ENCODE results near the gene ZNHIT2.
"Not testable (repeated sequence)": the region's sequence is repeated elsewhere in the genome, so short reads cannot be mapped to it uniquely, and the experiment has no call there.

ZNHIT2 gene

DNA sequence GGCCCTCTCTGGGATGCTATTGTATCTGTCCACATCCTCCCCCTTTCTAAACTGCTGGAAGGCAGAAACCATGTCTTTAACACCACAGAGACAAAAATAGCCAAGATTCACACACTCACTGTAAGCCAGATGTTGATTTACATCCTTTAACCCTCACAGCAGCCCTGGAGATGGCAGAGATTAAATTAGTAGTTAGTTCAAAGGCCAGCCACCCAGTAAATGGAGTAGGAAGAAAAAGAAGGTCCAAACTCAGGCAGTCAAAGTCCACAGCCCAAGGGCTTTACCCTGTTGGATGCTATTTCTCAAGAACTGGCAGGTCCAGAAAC lies 2.1 kb upstream of the ZNHIT2 start:
- DNase-seq (ENCODE audit: low read depth): no peak

DNA sequence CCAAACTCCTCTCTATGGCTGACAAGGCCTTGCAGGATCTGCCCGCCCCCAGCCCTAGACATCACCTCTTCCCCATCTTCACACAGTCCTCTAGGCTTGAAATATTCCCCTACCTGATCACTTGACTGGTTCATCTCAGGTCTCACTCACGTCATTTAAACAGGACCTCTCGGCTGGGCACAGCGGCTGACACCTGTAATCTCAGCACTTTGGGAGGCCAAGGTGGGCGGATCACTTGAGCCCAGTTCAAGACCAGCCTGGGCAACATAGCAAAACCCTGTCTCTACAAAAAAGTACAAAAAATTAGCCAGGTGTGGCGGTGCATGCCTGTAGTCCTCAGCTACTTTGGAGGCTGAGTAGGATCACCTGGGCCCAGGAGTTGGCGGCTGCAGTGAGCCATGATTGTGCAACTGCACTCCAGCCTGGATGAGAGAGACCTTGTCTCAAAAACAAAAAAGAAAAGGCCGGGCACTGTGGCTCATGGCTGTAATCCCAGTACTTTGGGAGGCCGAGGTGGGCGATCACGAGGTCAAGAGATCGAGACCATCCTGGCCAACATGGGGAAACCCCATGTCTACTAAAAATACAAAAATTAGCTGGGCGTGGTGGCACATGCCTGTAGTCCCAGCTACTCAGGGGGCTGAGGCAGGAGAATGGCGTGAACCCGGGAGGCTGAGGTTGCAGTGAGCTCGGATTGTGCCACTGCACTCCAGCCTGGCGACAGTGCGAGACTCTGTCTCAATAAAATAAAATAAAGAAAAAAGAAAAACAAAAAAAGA lies 1.6 kb upstream of the ZNHIT2 start:
- not testable (repeated sequence) for DNase-seq (ENCODE audit: low read depth)

DNA sequence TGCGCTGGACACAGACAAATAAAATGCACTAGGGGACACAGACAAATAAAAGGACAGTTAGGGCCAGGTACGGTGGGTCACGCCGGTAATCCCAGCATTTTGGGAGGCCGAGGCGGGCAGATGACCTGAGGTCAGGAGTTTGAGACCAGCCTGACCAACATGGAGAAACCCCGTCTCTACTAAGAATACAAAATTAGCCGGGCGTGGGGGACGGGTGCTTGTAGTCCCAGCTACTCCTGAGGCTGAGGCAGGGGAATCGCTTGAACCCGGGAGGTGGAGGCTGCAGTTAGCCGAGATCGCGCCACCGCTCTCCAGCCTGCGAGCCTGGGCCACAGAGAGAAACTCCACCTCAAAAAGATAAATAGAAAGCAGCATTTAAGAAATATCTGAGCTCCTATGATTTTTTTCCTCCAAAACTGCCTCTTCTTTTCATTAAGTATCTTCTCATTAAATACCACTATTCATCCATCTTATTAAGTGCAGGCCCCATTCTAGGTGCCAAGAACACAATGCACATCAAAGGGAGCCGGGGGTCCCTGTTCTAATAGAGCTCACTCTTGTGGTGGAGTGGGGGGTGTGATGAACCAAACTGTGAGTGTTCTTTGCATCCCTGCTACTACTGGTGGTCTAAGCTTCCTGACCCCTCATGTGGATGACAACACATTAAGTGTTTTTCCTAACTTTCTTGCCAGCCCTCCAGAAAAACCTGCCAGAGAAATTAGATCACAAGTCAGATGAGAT lies 766 bp upstream of the ZNHIT2 start:
- DNase-seq (ENCODE audit: low read depth): no peak

DNA sequence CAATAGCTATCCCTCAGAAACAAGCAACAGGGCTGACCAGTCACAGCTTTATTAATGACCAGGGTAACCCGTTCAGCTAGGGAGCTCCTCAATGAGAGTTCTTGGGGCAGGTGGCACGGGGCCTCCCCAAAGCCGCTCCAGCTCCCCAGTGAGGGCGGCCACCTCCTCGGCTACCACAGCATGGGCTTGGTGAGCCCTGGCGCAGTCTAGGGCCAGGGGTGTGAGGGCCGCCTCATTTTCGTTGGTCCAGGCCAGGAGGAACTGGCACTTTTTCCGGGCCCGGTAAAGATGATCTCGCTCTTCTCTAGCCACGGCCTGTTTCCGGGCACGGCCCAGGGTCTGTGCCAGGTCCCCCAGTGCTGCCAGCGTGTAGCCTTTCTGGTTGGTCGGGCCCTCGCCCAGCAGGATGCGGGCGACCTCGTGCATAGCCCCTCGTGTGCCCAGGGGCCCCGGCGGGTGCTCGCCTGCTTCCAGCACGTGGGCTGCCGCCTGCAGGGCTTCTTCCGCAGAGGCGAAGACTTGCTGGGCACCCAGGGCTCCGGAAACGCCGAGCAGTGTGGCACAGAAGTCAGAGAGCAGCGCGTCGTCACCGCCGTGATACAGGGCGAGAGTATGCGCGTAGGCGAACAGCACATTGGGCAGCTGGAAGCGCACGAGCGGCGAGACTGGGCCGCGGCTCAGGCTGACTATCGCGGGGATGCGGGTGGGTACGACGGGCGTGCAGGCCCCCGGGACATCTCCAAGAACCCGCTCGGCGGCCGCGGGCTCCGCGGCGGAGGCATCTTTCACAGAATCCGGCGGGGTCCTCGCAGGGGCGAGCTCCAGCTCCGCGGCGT lies 913 bp downstream of the ZNHIT2 start:
- DNase-seq (ENCODE audit: low read depth): peak; percentile 81

DNA sequence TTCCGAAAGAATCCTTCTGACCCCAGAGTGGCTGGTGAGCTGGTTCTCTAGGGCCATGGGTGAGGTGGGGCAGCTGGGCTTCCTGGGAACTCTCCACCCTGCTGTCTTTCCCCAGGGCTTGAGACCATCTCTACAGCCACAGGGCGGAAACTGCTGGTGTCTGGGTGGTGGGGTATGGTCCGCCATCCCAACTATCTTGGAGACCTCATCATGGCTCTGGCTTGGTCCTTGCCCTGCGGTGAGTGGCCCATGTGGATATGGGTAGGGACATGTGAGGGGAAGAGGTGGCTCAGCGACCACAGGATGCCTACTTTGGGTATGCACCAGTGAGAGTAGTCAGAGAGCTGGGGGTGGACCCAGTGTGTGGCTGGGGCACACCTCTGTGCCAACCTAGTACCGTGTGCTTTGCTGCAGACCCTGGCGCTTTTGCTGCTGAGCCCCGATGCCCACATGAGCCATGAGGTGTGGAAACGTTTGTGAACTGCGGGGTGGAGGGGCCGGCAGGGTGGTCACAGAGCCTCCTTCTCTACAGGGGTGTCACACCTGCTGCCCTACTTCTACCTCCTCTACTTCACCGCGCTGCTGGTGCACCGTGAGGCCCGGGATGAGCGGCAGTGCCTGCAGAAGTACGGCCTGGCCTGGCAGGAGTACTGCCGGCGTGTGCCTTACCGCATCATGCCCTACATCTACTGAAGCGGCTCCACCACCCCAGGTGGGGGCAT lies 2.0 kb downstream of the ZNHIT2 start:
- DNase-seq (ENCODE audit: low read depth): no peak

DNA sequence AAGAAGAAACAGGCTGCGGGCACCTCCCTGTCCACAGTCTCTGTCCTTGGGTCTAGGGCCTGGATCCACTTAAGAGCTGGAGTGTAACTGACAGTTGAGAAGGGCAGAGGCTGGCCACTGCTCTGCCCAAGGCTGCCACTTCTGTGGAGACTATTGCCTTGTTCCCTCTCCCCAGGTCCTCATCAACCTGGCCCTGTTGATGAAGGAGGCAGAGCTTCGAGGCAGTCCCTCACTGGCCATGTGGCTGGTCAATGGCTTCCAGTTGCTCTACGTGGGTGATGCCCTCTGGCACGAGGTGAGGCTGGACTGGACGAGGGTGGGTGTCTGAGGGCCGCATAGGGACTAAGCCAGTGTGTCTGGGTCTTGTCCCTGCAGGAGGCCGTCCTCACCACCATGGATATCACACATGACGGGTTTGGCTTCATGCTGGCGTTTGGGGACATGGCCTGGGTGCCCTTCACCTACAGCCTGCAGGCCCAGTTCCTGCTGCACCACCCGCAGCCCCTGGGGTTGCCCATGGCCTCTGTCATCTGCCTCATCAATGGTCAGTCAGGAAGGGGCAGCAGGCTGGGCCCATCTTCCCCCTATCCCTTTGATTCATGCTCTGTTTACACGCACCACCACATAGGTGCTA lies 2.8 kb downstream of the ZNHIT2 start:
- DNase-seq (ENCODE audit: low read depth): no peak

DNA sequence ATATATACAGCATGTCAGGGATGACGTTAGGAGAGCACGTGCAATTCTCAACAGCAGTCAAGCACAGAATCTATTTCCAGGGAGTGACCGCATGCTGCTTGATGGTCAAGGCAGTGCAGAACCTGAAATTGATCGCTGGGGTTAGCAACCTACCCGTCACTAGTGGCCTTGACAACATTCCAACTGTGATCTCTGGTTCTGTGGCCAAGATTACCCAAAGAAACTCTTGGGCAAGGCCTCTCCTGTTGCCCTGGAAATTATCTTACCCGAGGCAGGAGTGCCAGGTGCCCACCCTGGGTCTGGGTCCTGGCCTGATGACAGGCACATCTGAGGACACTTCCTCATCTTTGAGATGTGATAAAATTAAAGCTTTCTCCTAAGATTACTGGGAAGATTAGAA lies 3.7 kb downstream of the ZNHIT2 start:
- DNase-seq (ENCODE audit: low read depth): no peak

DNA sequence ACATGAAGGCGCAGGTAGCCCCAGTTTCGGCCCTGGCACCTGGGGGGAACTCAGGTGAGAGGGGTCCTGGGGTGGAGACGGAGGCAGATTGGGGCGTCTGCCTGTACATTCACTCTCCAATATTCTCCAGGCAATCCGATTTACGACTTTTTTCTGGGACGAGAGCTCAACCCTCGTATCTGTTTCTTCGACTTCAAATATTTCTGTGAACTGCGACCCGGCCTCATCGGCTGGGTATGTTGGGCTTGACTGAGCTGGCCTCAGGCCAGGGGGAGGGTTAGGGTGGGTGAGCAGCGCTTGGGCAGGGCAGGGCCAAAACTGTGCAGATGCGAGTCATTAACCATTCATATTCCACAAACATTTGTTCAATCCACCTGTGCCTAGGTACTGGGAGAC lies 4.1 kb downstream of the ZNHIT2 start:
- DNase-seq (ENCODE audit: low read depth): no peak

DNA sequence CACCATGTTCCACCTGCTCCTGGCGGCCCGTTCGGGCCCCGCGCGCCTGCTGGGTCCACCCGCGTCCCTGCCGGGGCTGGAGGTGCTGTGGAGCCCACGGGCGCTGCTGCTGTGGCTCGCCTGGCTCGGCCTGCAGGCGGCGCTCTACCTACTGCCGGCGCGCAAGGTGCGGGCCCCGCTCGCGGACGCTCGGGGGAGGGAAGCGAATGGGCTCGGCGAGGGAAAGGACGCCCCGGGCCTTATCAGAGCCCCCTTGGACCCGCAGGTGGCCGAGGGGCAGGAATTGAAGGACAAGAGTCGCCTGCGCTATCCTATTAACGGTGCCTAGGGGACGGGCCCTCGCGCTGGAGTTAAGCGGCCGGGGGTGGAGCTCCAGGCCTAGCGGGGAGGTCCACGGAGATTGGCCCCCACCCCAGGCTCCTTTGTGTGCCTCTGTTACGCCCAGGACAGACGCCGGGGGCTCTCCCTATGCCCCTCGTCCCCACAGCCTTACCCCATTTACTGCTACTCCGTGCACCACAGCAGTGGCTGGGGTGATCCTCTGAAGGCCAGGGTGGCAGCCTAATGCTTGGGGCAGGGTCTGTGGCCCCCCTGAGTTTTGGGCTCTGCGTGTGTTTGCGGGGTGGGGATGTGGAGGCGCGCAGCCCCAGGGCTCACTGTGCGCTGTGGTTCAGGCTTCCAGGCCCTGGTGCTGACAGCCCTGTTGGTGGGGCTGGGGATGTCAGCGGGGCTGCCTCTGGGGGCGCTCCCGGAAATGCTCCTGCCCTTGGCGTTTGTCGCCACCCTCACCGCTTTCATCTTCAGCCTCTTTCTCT lies 4.7 kb downstream of the ZNHIT2 start:
- peak; percentile 38 for DNase-seq (ENCODE audit: low read depth)

DNA sequence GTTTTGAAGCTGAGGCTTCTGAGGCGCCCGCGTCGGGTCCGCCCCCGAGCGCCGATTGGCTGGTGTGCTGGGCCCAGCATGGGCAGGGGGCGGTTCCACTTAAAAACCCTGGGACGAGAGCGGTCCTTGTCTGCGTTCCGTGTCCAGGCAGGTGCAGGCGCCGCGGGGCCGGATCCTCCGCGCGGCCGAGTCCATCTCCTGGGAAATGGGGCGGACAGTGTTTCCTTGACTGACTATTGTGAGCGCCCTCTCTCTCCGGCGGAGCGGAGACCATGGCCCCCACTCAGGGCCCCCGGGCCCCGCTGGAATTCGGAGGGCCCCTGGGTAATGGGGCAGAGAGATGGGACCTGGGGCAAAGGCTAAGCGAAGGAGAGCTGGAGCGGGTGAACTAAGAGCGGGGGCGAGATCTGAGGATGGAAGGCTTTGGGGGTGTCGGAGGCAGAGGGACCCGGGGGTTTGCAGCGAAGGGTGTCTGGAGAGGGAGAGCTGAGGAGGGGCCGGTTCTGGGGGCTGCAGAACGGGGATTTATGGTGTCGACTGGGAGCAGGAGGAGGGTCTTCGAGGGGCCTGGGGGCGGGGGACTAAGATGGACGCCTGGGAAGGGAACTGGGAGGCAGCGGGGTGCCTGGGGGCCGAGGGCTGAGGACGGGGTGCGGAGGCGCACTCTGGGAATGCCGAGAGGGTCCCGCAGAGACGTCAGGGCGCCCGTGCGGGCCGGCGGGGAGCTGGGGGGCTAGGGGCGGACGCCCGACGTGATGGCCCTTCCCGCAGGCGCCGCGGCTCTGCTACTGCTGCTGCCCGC lies 5.6 kb downstream of the ZNHIT2 start, which contains the start of gene TM7SF2:
Gene TM7SF2 (plus strand): TSS at position 129 of the 802 bp plus-strand sequence. CDS start 144 bp downstream, at position 273.
- DNase-seq (ENCODE audit: low read depth): peak; percentile 92

DNA sequence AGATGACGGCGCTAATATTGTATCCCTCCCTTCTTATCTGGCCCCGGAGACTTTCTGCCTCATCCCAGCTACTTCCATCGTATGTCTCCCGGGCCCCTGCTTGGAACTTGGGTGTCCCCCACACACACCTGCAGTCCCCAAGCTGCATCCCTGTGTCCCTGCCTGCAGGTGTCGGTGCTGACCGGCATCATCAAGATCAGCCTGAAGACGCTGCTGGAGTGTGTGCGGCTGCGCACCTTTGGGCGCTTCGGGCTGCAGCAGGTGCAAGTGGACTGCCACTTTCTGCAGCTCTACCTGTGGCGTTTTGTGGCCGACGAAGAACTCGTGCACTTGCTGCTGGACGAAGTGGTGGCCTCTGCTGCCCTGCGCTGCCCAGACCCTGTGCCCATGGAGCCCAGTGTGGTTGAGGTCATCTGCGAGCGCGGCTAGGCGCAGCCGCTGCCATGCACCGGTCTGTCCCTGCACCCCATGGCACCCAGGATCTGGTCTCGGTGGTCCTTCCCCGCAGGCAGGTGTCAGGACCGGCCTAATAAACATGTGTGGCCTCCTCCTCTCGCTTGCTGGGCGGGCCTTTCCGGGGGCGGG lies 6.2 kb downstream of the ZNHIT2 start:
- DNase-seq (ENCODE audit: low read depth): no peak

DNA sequence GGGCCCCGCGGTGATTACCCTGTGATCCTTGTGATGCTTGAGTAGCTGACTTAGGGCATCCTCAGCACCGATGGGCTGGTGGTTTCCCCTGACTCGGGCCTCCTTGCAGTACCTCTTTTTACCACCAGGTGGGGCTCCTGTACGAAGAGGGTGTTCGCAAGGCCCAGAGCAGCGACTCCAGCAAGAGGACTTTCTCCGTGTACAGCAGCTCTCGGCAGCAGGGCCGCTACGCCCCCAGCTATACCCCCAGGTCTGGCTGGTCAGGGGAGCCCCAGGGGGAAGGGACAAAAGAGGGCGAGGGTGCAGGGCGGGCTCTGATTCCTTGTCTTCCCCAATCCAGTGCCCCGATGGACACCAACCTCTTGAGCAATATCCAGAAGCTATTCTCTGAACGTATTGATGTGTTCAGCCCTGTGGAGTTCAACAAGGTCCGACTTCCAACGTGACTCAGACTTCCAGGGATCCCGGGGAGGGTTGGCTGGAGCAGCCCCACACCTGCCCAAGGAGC lies 7.1 kb downstream of the ZNHIT2 start:
- peak; percentile 81 for DNase-seq (ENCODE audit: low read depth)

DNA sequence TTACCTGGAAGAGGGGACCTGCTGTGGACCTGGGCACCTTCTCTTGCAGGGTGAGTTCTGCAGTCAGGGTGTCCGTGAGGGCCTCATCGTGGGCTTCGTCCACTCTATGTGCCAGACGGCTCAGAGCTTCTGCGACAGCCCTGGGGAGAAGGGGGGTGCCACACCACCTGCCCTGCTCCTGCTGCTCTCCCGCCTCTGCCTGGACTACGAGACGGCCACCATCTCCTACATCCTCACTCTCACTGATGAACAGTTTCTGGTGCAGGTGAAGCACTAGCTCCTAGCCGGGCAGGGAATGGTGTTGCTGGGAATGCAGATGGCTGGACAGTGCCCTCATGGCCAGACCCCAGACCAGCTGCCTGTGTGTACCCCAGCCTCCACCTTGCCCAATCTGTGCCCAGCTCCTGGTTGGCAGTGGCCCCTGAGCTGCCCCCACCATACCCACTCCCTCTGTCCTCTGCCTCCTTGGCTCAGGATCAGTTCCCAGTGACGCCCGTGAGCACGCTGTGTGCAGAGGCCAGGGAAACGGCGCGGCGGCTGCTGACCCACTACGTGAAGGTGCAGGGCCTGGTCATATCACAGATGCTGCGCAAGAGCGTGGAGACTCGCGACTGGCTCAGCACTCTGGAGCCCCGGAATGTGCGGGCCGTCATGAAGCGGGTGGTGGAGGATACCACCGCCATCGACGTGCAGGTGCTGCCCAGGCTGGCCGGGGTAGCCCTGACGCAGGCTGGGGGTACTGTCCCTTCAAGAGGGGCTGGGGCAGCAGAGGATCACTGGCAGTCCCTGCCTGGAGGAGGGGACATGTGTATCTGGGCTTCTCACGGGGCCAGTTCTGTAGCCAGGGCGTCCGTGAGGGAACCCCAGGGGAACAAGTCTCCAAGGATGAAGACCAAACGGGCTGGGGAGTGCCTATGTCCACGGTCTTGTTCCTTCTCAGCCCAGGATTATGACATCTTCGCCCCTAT lies 8.0 kb downstream of the ZNHIT2 start:
- DNase-seq (ENCODE audit: low read depth): no peak

DNA sequence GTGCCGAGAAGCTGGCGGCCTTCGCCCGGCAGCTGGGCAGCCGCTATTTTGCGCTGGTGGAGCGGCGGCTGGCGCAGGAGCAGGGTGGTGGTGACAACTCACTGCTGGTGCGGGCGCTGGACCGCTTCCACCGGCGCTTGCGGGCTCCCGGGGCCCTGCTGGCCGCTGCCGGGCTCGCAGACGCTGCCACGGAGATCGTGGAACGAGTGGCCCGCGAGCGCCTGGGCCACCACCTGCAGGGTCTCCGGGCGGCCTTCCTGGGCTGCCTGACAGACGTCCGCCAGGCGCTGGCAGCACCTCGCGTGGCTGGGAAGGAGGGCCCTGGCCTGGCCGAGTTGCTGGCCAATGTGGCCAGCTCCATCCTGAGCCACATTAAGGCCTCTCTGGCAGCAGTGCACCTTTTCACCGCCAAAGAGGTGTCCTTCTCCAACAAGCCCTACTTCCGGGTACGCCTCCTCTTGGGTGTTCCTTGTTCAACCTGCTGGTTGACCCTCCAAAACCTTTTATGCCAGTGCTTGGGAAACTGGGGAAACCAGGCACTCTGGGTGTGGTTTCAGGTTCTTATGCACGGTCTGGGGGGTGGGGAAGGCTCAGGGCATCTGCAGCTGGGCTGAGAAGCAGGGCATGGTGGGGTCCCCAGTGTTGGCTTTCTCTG lies 8.9 kb downstream of the ZNHIT2 start:
- DNase-seq (ENCODE audit: low read depth): no peak

DNA sequence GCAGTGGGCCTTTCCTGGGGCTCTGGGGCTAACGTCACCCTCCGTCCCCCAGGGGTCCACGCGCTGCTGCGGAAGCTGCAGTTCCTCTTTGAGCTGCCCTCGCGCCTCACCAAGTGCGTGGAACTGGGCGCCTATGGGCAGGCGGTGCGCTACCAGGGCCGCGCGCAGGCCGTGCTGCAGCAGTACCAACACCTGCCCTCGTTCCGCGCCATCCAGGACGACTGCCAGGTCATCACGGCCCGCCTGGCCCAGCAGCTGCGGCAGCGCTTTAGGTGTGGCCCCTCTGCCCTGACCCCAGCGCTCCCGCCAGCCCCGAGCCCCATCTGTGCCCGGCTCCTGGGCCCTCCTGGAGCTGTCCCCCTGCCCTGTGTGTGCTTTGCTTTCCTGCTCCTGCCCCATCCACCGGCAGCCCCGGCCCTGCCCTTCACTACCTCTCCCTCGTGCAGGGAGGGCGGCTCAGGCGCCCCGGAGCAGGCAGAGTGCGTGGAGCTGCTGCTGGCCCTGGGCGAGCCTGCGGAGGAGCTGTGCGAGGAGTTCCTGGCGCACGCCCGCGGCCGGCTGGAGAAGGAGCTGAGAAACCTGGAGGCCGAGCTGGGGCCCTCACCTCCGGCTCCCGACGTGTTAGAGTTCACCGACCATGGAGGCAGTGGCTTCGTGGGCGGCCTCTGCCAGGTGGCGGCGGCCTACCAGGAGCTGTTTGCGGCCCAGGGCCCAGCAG lies 9.6 kb downstream of the ZNHIT2 start:
- DNase-seq (ENCODE audit: low read depth): no peak

DNA sequence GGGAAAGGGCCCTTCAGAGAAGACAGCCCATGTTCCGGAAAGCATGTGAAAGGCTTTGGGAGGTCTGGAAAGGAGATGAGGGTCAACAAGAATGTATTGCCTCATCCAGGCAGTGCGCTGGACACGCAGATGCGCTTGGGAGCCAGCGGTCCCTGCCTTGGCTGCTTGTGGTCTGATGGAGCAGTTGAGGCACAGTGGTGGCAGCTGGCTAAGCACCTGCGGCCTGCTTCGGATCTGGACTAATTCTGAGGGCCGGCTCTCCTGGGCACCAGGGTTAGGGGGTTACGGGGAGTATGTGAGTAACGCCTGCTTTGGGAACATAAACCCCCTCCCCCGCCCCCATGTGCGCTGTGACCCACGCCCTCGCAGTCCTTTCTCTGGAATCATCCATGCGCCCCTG lies 10.4 kb downstream of the ZNHIT2 start:
- DNase-seq (ENCODE audit: low read depth): no peak

DNA sequence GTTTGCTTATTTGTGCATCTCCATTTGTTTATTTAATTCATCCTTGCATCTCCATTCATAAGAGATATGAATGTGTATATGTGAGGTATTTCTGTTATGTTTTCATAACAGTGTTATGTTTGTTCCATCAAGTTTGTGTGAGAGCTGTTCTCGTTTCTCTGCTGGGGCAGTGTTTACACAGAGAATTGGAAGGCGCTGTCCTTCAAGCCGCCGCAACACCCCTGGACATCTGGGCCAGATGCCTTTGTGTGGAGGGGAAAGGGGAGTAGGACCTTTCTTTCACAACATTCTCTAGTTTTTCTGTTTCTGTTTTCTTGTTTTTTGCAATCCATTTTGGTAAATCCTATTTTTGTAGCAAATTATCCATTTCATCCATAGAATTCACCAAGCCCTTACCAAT lies 12.9 kb downstream of the ZNHIT2 start:
- peak; percentile 56 for DNase-seq (ENCODE audit: low read depth)

Measured in iris pigment epithelial cell (primary cell).